NCI-H345 treated with DMSO at 0.1 percent for 48 hours (cell line): Measurements from ENCODE around the gene AKTIP.

Experiments
- DNase-seq: peaks from one replicate; lab custom pipeline; 2025; ENCODE audit not compliant: unreplicated experiment; lab: John Stamatoyannopoulos, UW

Gene AKTIP

GRCh38 chr16:53482123-53482522 is 20.9 kb downstream of the AKTIP start:
- no peak for DNase-seq

GRCh38 chr16:53480394-53480793 is 22.6 kb downstream of the AKTIP start:
- no peak for DNase-seq

GRCh38 chr16:53478965-53479364 is 24.0 kb downstream of the AKTIP start:
- no peak for DNase-seq

GRCh38 chr16:53476867-53477266 is 26.1 kb downstream of the AKTIP start:
- DNase-seq: no peak

- no peak for DNase-seq
These were observed 37.3 kb downstream of the AKTIP start for GRCh38 chr16:53465606-53466280.

- DNase-seq: no peak
These were observed 44.4 kb downstream of the AKTIP start for GRCh38 chr16:53458635-53459034.

GRCh38 chr16:53457670-53458069 is 45.3 kb downstream of the AKTIP start:
- DNase-seq: no peak

GRCh38 chr16:53456625-53457024 is 46.4 kb downstream of the AKTIP start:
- no peak for DNase-seq

- DNase-seq: no peak
These were observed 49.1 kb downstream of the AKTIP start for GRCh38 chr16:53453928-53454327.

GRCh38 chr16:53449816-53450517 is 53.0 kb downstream of the AKTIP start:
- DNase-seq: no peak

- DNase-seq: no peak
These were observed 56.9 kb downstream of the AKTIP start for GRCh38 chr16:53446090-53446489.

GRCh38 chr16:53445534-53445933 is 57.5 kb downstream of the AKTIP start:
- no peak for DNase-seq
